Effector CD8-positive, alpha-beta T cell (primary cell): Measurements from ENCODE around the gene PA2G4.
"Not testable (repeated sequence)": the region's sequence is repeated elsewhere in the genome, so short reads cannot be mapped to it uniquely, and the experiment has no call there.

Source experiments
- DNase-seq: peaks from one replicate; lab custom pipeline; 2025; lab: John Stamatoyannopoulos, UW
- total RNA-seq, 4 experiments: gene quantifications; one replicate each; lab custom pipeline; 2026; lab: John Stamatoyannopoulos, UW

PA2G4 gene
- total RNA-seq, result 77.6 to 178 (median 88.4) reads per million in 4 experiments

DNA sequence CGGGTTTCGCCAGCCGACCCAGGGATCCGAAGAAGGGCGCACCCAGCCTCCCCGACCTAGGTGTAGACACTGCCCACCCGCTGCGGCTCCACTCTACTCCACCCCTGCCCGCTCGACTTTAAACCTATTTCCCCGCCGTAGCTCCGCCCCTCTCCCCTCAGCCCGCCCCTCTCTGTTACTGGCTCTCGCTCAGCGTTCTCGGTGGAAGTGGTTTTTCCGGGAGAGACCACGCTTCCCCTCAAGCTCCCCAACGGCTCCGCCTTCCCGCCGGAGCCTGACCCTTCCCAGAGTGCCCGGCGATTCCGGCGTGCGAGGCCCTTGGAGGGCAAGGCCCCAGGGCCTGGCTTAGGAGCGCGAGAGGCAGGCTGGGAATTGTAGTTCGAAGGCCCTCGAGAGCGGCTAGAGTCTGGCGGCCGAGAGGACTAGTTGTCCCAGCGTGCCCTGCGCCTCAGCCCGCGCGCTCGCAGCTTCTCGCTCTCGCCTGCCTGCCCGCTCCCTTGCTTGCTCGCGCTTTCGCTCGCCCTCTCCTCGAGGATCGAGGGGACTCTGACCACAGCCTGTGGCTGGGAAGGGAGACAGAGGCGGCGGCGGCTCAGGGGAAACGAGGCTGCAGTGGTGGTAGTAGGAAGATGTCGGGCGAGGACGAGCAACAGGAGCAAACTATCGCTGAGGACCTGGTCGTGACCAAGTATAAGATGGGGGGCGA is at the start of gene PA2G4:
Gene PA2G4 (plus strand): TSS at position 451 of the 706 bp plus-strand sequence. CDS start 179 bp downstream, at position 630.
- DNase-seq, result peak; percentile 91

DNA sequence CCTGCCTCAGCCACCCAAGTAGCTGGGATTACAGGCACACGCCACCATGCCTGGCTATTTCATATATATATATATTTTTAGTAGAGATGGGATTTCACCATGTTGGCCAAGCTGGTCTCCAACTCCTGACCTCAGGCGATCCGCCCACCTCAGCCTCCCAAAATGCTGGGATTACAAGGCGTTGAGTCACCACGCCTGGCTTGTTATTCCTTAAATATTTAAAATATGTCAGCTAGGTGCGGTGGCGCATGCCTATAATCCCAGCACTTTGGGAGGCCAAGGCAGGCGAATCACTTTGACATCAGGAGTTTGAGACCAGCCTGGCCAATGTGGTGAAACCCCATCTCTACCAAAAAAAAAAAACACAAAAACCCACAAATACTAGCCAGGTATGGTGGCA is 44.4 kb upstream of the PA2G4 start:
- DNase-seq, result not testable (repeated sequence)

DNA sequence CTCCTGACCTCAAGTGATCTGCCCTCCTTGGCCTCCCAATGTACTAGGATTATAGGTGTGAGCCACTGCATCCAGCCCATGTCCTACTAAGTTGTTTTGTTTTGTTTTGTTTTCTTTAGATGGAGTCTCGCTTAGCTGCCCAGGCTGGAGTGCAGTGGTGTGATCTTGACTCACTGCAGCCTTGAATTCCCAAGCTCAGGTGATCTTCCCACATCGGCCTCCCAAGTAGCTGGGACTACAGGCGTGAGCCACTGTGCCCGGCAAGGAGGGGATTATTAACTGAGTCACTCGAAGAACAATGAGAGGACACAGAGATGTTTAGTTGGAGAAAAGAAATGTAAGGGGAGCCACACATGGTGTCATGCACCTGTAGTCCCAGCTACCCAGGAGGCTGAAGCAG is 42.4 kb upstream of the PA2G4 start:
- DNase-seq, result no peak

DNA sequence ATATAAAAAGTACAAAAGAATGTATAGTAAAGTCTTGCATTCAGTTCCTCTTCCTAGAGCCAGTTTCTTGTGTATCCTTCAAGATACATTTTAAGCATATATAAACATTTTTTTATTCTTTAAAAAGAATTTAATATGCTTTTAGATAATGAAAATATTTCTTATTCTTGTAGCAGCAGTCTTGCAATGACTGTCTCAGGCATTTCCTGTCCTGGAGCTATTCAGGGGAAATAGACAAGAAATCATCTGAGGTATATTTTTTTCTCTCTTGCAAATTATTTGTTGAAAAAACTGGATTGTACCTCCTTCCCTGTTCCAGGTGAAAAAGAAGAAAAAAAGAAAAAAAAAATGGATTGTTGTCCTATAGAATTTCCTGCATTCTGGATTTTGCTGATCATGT is 41.4 kb upstream of the PA2G4 start:
- no peak for DNase-seq

DNA sequence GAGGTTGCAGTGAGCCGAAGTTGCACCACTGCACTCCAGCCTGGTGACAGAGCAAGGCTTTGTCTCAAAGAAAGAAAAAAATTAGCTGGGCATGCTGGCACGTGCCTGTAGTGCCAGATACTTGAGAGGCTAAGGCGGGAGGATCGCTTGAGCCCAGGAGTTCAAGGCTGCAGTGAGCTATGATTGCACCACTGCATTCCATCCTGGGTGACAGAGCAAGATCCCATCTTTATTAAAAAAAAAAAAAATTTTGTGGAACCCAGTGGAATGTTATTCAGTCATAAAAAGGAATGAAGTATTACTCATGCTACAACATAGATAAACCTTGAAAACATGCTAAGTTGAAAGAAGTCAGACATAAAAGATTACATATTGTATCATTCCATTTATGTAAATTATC is 32.7 kb upstream of the PA2G4 start:
- DNase-seq, result no peak

DNA sequence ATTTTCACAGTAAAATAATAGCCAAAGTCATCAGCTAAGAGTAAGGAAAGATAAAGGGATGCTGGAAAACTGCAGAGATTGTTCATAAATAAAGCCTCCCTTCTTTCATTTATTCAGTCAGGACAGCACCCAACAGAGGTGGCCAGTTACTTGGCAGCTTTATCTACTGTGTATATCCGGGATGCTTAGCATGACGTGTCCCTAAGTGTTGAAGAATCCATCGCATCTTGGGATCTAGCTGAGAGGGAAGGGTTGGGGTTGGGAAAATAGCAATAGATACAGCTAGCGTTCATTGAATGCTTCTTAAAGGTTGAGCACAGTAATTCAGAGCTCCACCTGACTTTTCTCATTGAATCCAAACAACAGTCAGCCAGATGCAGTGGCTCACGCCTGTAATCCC is 30.0 kb upstream of the PA2G4 start:
- DNase-seq, result no peak

DNA sequence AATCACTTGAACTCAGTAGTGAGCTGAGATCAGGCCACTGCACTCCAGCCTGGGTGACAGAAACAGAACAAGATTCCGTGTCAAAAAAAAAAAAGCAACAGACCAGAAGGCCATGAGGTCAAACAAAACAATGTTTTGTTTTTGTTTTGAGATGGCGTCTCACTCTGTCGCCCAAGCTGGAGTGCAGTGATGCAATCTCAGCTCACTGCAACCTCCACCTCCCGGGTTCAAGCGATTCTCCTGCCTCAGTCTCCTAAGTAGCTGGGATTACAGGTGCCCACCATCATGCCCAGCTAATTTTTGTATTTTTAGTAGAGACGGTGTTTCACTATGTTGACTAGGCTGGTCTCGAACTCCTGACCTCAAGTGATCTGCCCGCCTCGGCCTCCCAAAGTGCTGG is 26.4 kb upstream of the PA2G4 start:
- not testable (repeated sequence) for DNase-seq

DNA sequence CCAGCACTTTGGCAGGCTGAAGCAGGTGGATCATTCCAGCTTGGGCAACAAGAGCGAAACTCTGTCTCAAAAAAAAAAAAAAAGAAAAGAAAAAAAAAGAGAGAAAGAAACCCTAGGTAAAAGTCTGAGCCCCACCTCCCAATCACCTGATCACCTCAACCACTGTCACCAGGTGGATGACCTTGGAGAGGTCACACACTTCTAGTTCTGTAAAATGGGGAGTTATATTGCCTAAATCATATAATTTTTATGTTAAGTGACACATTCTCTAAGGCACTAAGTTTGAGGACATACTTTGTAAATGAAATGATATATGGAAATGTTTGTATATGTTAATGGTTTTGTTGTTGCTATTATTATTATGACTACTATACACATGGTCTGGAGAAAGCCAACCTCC is 25.9 kb upstream of the PA2G4 start:
- DNase-seq, result no peak

DNA sequence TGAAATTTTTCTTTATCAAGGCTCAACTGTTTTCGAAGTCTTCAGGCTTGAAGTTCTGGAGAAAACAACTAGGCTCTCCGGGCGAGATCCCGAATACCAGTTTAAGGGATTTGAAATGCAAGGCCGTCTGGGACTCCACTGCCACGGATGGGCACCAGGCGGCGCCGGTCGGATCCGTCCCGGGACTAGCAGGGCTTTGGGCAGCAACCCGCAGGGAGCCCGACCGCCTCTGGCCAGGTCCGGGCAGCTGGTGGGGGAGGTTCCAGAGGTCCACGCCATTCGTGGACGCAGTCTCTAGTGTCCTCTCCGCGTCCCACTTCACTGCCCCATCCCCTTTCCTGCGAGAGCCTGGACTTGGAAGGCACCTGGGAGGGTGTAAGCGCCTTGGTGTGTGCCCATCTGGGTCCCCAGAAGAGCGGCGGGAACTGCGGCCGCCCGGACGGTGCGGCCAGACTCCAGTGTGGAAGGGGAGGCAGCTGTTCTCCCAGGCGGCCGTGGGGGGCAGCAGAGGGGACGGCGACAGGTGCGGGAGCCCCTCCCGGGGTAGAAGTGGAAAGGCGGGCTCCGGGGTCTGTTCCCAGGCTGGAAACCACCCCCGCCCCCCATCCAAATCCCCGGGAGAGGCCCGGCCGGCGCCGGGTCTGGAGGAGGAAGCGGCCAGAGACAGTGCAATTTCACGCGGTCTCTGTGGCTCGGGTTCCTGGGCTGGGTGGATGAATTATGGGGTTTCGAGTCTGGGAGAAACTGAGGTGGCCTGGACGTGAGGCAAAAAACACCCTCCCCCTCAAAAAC is 25.2 kb upstream of the PA2G4 start:
- DNase-seq, result peak; percentile 32

DNA sequence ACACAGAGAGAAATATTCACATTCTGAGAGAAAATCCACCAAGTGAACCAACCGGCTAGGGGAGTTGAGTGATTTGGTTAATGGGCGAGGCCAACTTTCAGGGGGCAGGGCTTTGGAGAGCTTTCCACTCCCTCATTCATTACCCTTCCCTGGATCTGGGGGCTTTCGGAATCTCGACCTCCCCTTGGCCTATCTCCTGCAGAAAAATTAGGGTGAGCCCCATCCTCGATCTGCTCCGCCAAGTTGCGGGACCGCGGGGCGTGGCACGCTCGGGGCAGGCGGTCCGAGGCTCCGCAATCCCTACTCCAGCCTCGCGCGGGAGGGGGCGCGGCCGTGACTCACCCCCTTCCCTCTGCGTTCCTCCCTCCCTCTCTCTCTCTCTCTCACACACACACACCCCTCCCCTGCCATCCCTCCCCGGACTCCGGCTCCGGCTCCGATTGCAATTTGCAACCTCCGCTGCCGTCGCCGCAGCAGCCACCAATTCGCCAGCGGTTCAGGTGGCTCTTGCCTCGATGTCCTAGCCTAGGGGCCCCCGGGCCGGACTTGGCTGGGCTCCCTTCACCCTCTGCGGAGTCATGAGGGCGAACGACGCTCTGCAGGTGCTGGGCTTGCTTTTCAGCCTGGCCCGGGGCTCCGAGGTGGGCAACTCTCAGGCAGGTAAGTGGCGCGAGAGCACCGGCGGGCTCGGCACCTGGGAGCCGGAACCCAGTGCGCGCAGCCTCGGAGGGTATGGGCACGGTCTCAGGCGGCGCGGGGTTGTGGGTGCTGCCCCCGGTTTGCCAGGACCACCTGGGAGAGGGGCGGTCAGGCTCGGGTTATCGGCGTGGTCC is 24.4 kb upstream of the PA2G4 start, which contains the start of gene ERBB3:
Gene ERBB3 (plus strand): TSS at position 443 of the 833 bp plus-strand sequence. CDS start 136 bp downstream, at position 579.
- peak; percentile 41 for DNase-seq

DNA sequence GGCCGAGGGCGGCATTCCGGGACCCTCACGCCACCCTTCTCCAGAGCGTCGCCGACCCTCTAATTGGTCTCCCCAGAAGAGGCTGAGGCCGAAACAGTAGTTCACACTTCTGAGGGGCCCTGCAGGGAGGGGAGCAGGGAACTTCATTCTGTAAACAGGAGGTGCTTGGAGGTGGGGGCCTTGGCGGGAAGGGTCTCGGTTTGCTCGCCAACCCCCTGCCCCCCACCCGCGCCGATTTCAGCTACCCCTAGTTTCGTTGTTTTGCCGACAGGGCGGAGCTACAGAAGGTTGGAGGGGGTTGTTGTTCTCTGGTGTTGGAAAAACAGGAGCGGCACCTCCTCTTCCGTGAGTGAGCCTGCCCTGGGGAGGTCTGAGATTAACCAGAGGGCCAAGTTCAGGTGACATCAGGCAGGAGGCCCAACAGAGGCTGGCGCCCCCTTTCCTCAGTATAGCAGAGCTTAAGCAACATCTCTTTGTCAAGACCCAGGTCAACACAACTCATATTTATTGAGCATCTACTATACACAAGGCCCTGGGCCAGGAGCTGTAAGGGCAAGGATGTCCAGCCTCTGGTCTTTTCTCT is 23.7 kb upstream of the PA2G4 start:
- no peak for DNase-seq

DNA sequence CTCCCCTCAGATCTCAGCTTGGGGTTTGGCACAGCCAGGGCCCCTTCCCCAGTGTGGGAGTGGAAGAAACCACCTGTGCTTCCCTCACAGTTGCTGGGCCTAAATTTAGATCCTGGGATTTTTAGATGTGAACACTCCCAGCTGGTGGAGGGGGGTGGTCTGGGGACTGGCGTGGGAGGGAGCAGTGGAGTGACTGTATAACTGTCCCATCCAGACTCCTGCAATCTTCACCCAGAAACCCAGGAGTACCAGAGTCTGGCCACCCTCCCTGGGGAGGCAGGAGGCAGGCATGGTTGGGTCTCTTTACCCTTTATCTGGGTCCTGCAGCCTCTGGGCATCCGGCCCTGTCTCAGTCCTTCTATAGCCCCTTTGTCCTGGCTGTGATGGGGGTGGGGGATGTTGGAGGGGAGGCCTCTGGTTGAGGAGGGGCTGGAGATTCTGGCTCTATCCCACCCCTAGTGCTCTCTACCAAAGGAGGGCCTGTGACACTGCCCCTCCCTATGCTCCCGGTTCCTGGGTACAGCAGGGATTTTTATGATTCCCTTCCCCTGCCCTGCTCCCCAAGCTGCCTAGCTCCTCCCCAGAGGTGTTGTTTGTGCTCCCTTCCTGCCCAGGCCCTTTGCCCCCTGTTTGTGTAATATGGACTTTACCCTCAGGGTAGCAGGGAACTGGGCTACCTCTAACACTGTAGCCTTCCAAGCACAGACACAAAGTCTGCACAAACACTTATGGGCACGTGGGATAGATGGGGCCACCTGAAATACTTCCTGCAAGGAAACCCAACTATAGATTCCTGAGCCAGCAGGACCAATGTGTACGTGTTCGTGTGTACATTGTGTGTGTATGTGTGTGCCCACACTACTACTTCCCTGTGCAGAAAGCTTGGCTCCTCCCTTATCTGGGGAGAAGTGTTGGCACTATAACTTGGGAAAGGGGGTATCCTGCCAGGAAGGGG is 22.7 kb upstream of the PA2G4 start:
- no peak for DNase-seq

DNA sequence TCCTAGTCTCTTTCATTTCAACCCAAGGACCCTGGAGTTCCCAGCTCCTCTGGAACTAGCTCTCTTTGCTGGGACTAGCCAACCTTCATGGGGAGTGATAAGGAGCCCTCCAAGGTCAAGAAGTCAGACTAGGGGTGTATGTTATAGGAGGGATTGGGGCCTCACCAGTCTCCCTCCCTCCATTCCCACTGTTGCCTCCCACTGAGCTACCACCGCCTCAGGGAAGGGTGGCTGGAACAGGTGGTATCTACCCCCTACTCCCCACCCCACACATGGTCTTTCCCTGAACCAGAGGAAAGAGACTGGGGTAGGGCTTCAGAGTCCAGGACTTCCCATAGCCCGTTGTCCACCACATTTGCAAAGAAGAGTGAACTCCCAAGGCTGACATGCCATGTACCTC is 22.0 kb upstream of the PA2G4 start:
- DNase-seq, result no peak

DNA sequence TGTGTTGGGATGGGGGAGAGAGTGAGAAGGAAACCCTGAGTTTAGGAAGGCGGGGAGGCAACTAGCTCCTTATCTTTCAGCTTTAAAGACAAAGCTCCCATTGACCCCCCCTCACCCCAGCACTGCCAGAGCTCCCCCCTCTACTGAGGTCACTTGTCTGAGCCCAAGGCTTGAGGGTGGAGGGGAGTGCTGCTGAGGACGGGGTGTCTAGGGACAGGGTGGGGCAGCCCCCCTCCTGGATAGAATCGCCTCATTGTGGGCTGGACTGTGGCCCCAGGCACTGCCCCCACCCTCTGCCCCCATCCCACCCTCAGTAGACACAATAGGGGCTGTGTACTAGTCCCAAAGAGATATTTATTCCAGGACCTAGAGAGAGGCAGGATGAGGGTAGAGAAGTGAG is 21.4 kb upstream of the PA2G4 start:
- no peak for DNase-seq

DNA sequence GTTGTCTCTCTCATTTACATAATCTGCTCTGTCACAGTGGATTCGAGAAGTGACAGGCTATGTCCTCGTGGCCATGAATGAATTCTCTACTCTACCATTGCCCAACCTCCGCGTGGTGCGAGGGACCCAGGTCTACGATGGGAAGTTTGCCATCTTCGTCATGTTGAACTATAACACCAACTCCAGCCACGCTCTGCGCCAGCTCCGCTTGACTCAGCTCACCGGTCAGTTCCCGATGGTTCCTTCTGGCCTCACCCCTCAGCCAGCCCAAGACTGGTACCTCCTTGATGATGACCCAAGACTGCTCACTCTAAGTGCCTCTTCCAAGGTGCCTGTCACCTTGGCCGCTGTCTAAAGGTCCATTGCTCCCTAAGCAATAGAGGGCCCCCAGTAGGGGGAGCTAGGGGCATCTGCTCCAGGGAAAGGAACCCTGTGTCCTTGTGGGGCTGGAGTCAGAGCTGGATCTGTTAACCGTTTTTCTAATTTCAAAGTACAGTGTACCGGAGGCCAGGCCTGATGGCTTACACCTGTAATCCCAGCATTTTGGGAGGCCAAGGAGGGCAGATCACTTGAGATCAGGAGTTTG is 19.3 kb upstream of the PA2G4 start:
- no peak for DNase-seq

DNA sequence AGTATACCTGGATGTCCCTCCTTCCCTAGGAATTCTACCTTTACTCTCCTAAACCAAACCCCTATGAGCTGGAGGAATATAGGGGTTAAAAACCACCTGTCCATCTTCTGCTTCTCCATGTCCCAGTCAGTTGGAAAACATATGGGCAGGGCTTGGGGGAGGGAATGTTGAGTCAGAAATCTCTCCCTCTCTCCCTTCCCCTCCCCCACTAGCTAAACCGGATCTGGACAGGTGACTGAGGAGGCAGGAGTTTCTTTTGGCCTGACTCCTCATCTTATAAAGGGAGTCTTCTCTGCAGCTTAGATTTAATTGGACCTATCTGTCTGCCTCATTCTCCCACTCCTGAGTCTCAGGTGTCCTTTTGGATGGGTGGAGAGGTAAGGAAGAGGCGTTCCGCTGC is 18.3 kb upstream of the PA2G4 start:
- DNase-seq, result no peak

DNA sequence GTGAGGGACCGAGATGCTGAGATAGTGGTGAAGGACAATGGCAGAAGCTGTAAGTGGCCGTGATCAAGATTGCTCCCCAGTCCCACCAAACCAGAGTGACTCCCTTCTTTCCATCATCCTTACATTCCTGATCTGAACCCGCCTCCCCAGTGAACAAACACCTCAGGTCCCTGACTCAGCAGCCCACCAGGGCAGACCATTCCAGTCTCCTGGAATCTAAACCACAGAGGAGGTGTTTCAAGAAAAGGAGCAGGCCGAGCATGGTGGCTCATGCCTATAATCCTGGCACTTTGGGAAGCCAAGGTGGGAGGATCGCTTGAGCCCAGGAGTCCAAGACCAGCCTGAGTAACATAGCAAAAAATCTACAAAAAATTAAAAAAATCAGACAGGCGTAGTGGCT is 17.8 kb upstream of the PA2G4 start:
- no peak for DNase-seq

DNA sequence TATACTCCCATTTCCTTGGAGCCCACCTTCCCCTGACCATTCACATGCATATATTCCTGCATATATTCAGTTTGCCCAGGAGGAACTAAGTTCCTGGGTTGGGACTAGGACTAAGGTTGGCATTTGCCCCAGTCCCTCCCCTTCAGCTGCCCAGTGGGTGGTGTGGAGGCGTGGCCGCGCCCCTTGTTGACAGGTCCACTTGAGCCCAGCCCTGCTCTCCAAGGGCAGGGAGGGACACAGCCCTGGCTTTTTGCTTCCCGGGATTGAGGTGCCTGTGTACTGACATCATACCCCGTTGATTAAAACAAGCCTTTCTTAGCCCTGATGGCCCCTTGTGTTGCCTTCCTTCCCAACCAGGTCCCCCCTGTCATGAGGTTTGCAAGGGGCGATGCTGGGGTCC is 17.1 kb upstream of the PA2G4 start:
- DNase-seq, result no peak

DNA sequence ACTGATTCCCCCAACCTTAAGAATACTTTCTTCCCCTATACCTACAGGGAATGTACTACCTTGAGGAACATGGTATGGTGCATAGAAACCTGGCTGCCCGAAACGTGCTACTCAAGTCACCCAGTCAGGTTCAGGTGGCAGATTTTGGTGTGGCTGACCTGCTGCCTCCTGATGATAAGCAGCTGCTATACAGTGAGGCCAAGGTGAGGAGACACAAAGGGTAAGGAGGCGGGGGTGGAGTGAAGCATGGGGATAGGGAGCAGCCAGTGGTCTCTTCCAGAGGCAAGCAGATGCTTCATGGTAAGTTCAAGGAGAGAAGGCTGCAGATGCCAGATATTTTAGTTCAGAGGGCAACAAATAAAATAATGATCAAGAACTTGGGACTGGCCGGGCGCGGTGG is 6.6 kb upstream of the PA2G4 start:
- no peak for DNase-seq

DNA sequence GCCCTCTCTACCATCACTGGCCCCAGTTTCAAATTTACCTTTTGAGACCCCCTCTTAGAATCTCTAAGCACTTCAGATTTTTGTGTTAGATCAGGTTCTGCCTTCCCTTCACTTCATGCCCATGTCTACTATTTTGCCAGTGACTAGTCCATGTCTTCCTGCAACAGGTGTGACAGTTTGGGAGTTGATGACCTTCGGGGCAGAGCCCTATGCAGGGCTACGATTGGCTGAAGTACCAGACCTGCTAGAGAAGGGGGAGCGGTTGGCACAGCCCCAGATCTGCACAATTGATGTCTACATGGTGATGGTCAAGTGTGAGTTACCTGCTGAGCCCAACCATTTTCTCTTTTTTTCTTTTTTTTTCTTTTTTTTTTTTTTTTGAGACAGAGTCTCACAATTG is 5.8 kb upstream of the PA2G4 start:
- no peak for DNase-seq
